ENCODE measurements around the gene SLC35B1.

GRCh38 chr17:49676276-49676868, 31.4 kb downstream of the SLC35B1 start:
- TF ChIP-seq CTCF (conservative IDR thresholded peaks at IDR 0.05) (no peak), ZFX (IDR thresholded peaks at IDR 0.05) (no peak)

All from C4-2B (cell line).